ENCODE results near the gene PRODH2. TPM values are rescaled to one million over a fixed set of nuclear protein-coding genes. Genes with fewer than 3 reads are reported as not detected.

The PRODH2 gene
- total RNA-seq, 1 experiment from 2014 or later = not detected

DNA sequence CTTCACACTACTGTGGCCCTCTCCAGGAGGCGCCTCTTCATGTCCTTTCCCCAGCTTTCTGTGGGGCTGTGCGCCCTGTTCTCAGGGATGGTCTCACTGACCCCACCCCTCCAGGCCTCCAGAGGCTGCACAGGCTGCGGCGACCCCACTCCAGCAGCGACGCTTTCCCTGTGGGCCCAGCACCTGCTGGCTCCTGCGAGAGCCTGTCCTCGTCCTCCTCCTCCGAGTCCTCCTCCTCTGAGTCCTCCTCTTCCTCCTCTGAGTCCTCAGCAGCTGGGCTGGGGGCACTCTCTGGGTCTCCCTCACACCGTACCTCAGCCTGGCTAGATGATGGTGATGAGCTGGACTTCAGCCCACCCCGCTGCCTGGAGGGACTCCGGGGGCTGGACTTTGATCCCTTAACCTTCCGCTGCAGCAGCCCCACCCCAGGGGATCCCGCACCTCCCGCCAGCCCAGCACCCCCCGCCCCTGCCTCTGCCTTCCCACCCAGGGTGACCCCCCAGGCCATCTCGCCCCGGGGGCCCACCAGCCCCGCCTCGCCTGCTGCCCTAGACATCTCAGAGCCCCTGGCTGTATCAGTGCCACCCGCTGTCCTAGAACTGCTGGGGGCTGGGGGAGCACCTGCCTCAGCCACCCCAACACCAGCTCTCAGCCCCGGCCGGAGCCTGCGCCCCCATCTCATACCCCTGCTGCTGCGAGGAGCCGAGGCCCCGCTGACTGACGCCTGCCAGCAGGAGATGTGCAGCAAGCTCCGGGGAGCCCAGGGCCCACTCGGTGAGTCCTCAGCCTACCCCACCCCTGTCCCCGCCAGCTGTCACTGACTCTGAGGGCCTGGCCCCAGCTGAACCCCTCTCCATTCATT lies 26.1 kb downstream of the PRODH2 start:
- peak in 1 of 2 experiments; percentile 37 for DNase-seq (ENCODE audit: low read depth in 1 of 2, low spot score in 2 of 2)
- Histone ChIP-seq H3K27me3 (replicated peaks) (no peaks in the 10 kb centered on the region), H3K27ac (no peak overlapping the region)

DNA sequence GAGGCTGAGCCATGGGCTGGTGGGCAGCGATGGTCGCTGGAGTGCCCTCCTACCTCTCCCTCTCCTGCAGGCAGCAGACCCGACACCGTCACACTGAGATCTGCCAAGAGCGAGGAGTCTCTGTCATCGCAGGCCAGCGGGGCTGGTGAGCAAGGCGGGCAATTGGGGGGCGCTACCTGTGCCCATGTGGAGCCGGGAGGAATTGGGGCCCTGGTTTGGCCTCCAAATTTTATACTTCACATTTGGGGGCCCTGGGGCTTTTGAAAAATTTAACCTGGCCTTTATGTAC lies 27.4 kb downstream of the PRODH2 start:
- Histone ChIP-seq H3K36me3 (peaks cover 39% of the 10 kb centered on the region), H3K27ac (no peak overlapping the region), H3K27me3 (replicated peaks) (no peaks in the 10 kb centered on the region), H3K4me3 (no peak overlapping the region), H3K4me1 (replicated peaks) (no peaks in the 10 kb centered on the region), H3K9me3 (replicated peaks) (no peaks in the 10 kb centered on the region)
- DNase-seq (ENCODE audit: low read depth in 1 of 2, low spot score in 2 of 2) = peak in 1 of 2 experiments; percentile 41

More for the DNA sequence above, 26.1 kb downstream of the PRODH2 start:
- Histone ChIP-seq H3K36me3 (peaks cover 33% of the 10 kb centered on the region), H3K4me3 (no peak overlapping the region), H3K4me1 (replicated peaks) (no peaks in the 10 kb centered on the region), H3K9me3 (replicated peaks) (no peaks in the 10 kb centered on the region)

DNA sequence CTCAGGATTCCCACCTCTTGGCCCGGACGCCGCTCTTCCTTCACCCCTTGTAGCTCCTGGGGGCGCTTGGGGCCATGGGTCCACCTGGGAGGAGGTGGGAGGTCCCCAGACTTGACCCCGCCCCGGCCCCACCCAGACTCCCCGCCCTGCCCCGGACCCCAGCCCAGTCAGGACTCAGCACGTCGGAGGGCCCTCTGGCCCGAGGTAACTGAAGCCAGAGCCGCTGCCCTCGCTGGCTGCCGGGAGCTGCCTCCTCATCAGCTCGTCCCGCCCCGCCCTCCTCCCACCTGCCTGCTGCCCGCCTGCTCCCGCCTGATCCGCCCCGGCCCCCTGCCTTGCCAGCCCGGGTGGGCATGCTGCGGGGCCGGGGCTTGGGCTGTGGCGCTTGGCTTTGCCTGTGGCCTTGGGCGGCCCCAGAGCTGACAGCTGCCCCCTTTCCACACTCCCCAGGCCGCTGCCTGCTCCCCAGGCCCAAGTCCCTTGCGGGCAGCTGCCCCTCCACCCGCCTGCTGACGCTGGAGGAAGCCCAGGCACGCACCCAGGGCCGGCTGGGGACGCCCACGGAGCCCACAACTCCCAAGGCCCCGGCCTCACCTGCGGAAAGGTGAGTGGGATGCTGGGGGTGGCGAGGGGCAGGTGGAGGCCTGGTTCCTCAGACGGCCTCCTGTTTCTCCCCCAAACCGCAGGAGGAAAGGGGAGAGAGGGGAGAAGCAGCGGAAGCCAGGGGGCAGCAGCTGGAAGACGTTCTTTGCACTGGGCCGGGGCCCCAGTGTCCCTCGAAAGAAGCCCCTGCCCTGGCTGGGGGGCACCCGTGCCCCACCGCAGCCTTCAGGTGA lies 27.9 kb downstream of the PRODH2 start:
- Histone ChIP-seq H3K9me3 (replicated peaks) (no peaks in the 10 kb centered on the region), H3K4me3 (no peak overlapping the region), H3K36me3 (peaks cover 45% of the 10 kb centered on the region), H3K27me3 (replicated peaks) (no peaks in the 10 kb centered on the region), H3K27ac (no peak overlapping the region), H3K4me1 (replicated peaks) (no peaks in the 10 kb centered on the region)
- no peak for DNase-seq (ENCODE audit: low read depth in 1 of 2, low spot score in 2 of 2)

DNA sequence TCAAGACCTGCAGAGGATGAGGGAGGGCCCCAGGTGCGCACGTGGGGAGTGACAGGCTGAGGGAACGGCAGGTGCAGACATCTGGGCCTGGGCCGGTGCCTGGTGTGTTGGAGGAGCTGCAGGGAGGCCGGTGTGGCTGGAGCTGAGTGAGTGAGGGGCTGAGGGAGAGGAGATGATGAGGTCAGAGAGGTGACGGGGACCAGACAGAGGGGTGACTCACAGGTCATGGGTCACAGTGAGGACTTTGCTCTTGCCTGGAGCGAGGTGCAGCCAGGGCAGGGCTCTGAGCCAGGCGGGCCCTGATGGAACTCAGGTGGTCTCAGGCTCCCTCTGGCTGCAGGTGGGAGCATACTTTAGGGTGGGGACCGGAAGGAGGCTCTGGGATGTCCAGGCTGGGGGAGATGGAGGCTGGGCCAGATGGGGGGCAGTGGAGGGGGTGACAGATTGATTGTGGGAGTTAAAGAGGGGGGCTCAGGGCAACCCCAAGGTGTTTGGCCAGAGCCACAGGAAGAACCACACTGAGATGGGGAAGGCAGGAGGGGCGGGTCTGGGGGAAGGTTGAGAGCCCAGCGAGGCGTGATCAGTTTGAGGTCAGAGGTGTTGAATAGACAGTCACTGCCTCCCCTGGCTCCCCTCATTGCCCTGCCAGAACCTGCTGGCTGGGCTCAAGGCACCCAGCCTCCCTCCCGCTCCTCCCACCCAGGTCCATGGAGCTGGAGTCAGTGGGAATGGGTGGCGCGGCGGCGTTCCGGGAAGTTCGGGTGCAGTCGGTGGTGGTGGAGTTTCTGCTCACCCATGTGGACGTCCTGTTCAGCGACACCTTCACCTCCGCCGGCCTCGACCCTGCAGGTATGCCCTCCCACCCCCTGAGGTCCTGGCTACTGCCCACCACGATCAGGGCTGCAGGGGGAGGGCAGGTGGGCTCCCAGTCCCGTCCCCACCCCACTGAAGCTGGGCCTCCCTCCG lies 28.9 kb downstream of the PRODH2 start:
- Histone ChIP-seq H3K4me1 (replicated peaks) (no peaks in the 10 kb centered on the region), H3K36me3 (peaks cover 53% of the 10 kb centered on the region), H3K4me3 (no peak overlapping the region), H3K27me3 (replicated peaks) (no peaks in the 10 kb centered on the region), H3K27ac (no peak overlapping the region), H3K9me3 (replicated peaks) (no peaks in the 10 kb centered on the region)
- peak in 1 of 2 experiments; percentile 45 for DNase-seq (ENCODE audit: low read depth in 1 of 2, low spot score in 2 of 2)

DNA sequence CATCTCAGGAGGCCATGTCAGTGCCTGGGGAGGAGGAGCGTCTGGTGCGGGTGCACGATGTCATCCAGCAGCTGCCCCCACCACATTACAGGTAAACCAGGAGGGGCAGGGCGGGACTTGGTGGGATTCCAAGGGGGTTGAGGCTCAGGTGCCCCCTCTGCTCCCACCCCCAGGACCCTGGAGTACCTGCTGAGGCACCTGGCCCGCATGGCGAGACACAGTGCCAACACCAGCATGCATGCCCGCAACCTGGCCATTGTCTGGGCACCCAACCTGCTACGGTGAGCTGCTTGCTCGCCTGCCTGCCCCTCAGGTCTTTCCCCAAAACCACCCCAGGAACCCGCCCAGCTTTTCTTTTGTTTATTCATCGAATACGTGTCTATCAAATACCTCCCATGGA lies 30.1 kb downstream of the PRODH2 start:
- Histone ChIP-seq H3K36me3 (peaks cover 65% of the 10 kb centered on the region), H3K9me3 (replicated peaks) (no peaks in the 10 kb centered on the region)

DNA sequence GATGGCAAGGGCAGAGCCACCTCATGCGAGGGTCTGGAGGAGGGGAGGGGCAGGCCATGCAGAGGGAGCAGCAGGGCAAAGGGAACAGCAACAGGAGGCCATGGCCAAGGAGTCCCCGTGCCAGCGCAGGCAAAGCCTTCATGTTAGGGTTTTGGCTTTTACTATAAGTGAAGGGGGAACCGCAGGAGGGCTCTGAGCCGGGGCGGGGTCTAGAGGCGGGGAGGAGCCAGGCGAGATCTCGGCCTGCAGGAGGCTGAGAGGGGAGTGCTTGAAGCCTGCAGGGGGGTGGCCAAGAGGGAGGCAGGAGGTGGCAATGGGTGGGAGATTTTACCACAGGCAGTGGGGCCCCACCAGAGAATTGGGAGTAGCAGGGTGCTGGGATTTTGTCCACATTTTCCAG lies 31.0 kb downstream of the PRODH2 start:
- no peak for DNase-seq (ENCODE audit: low read depth in 1 of 2, low spot score in 2 of 2)
- Histone ChIP-seq H3K27ac (no peak overlapping the region), H3K4me3 (no peak overlapping the region), H3K36me3 (peaks cover 69% of the 10 kb centered on the region), H3K4me1 (replicated peaks) (peaks cover 7% of the 10 kb centered on the region), H3K9me3 (replicated peaks) (no peaks in the 10 kb centered on the region), H3K27me3 (replicated peaks) (no peaks in the 10 kb centered on the region)

More for the DNA sequence above, 30.1 kb downstream of the PRODH2 start:
- no peaks in the 10 kb centered on the region for H3K27me3 ChIP-seq (replicated peaks)
- peak in 1 of 2 experiments; percentile 40 for DNase-seq (ENCODE audit: low read depth in 1 of 2, low spot score in 2 of 2)
- no peaks in the 10 kb centered on the region for H3K4me1 ChIP-seq (replicated peaks)
- no peak overlapping the region for H3K4me3 ChIP-seq
- no peak overlapping the region for H3K27ac ChIP-seq

DNA sequence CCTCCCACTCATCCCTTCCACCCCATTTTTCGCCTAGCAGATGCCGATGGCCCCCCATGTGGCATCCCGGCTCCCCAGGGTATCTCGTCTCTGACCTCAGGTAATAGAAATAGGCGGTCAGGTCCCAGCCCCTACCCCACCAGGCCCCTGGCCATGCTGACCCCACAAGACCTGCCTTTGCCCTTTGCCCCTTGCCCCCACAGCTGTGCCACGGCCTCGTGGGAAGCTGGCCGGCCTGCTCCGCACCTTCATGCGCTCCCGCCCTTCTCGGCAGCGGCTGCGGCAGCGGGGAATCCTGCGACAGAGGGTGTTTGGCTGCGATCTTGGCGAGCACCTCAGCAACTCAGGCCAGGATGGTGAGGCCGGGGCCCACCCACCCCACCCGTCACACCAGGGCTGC lies 31.9 kb downstream of the PRODH2 start:
- no peak overlapping the region for H3K4me3 ChIP-seq
- H3K27me3 ChIP-seq (replicated peaks) = no peaks in the 10 kb centered on the region
- H3K4me1 ChIP-seq (replicated peaks) = peaks cover 13% of the 10 kb centered on the region
- no peaks in the 10 kb centered on the region for H3K9me3 ChIP-seq (replicated peaks)
- H3K27ac ChIP-seq = no peak overlapping the region
- no peak for DNase-seq (ENCODE audit: low read depth in 1 of 2, low spot score in 2 of 2)
- peaks cover 69% of the 10 kb centered on the region for H3K36me3 ChIP-seq

DNA sequence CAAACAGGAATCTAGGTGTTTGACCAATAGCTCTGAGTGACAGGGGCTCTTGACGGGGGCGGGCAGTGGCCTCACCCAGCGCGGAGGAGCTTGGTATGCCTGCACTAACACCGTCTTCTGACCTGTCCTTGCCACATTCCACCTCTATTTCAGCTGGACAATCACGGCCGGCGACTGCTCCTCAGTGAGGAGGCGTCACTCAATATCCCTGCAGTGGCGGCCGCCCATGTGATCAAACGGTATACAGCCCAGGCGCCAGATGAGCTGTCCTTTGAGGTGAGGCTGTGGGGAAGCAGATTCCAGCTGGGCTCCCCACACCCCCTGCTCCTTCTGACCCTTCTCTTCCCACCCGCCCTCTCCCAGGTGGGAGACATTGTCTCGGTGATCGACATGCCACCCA lies 32.6 kb downstream of the PRODH2 start:
- peaks cover 65% of the 10 kb centered on the region for H3K36me3 ChIP-seq
- H3K4me1 ChIP-seq (replicated peaks) = peaks cover 13% of the 10 kb centered on the region
- no peaks in the 10 kb centered on the region for H3K9me3 ChIP-seq (replicated peaks)
- H3K4me3 ChIP-seq = no peak overlapping the region
- peak in 1 of 2 experiments; percentile 41 for DNase-seq (ENCODE audit: low read depth in 1 of 2, low spot score in 2 of 2)
- H3K27ac ChIP-seq = no peak overlapping the region
- no peaks in the 10 kb centered on the region for H3K27me3 ChIP-seq (replicated peaks)

DNA sequence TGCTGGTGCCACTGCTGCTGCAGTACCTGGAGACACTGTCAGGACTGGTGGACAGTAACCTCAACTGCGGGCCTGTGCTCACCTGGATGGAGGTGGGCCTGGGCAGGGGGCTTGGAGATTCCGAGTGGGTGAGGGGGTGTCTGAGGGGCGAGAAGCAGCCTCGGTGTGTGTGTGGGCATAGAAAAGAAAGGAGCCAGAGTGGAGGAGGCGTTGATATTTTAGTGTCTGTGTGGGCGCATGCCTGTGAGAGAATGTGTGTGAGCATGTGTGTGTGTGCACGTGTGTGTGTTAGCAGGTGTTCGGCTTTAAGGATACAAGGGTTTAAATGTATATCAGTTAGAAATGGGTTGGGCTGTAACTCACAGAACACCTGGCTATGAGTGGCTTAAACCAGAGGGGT lies 33.6 kb downstream of the PRODH2 start:
- peaks cover 13% of the 10 kb centered on the region for H3K4me1 ChIP-seq (replicated peaks)
- no peak overlapping the region for H3K27ac ChIP-seq
- no peaks in the 10 kb centered on the region for H3K9me3 ChIP-seq (replicated peaks)
- no peak overlapping the region for H3K4me3 ChIP-seq
- no peaks in the 10 kb centered on the region for H3K27me3 ChIP-seq (replicated peaks)
- no peak for DNase-seq (ENCODE audit: low read depth in 1 of 2, low spot score in 2 of 2)
- peaks cover 61% of the 10 kb centered on the region for H3K36me3 ChIP-seq

DNA sequence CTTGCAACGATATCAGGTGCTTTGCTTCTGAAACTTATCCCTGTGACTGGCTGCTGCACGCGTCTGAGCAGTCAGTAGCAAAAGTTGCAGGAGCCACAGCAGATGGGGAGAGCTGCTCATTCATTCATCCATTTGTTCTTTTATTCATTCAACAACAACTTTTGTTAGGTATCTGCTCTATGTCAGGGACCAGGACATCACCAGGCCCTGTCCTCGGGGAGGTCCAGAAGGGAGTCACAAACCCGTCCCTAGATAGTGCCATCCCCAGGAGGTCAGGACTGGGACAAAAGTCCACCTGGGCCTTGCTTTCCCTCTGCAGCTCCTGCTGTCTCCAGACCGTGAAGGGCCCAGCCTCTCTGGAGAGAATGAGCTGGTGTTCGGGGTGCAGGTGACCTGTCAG lies 34.7 kb downstream of the PRODH2 start:
- peaks cover 13% of the 10 kb centered on the region for H3K4me1 ChIP-seq (replicated peaks)
- no peak overlapping the region for H3K4me3 ChIP-seq
- no peaks in the 10 kb centered on the region for H3K9me3 ChIP-seq (replicated peaks)
- H3K27me3 ChIP-seq (replicated peaks) = no peaks in the 10 kb centered on the region
- no peak for DNase-seq (ENCODE audit: low read depth in 1 of 2, low spot score in 2 of 2)
- H3K27ac ChIP-seq = no peak overlapping the region
- peaks cover 54% of the 10 kb centered on the region for H3K36me3 ChIP-seq

DNA sequence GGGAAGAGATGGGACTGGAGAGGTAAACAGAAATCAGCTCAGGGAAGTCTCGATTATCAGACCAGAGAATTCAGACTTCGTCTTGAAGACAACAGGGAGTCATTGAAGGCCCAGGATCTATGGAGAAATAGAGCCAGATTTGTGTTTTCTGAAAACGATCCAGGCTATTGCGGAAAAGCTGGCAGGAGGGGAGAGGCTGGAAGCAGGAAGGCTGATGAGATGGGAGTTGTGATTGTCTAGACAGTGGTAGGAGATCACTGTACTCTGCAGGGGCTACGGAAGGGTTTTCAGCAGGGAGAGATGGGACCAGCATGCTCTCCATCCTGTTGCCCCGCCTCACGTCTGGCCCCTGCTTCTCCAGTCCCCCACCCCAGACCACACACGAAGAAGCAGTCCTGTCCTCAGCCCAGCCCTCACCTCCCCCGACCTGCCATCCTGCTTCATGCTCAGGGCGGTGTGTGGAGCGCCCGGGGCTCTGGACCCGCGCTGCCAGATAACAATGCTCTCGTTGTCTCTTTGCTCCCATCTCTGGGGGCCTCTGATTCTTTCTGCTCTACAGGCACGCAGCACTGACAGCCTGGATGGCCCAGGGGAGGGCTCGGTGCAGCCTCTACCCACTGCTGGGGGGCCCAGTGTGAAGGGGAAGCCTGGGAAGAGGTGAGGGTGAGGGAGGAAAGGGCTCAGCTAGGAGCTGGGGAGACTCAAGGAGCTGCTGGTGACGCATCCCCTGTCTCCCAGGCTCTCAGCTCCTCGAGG lies 35.4 kb downstream of the PRODH2 start:
- H3K4me1 ChIP-seq (replicated peaks) = peaks cover 13% of the 10 kb centered on the region
- no peak for DNase-seq (ENCODE audit: low read depth in 1 of 2, low spot score in 2 of 2)
- no peaks in the 10 kb centered on the region for H3K27me3 ChIP-seq (replicated peaks)
- H3K36me3 ChIP-seq = peaks cover 47% of the 10 kb centered on the region
- no peaks in the 10 kb centered on the region for H3K9me3 ChIP-seq (replicated peaks)
- H3K4me3 ChIP-seq = no peak overlapping the region
- H3K27ac ChIP-seq = no peak overlapping the region

DNA sequence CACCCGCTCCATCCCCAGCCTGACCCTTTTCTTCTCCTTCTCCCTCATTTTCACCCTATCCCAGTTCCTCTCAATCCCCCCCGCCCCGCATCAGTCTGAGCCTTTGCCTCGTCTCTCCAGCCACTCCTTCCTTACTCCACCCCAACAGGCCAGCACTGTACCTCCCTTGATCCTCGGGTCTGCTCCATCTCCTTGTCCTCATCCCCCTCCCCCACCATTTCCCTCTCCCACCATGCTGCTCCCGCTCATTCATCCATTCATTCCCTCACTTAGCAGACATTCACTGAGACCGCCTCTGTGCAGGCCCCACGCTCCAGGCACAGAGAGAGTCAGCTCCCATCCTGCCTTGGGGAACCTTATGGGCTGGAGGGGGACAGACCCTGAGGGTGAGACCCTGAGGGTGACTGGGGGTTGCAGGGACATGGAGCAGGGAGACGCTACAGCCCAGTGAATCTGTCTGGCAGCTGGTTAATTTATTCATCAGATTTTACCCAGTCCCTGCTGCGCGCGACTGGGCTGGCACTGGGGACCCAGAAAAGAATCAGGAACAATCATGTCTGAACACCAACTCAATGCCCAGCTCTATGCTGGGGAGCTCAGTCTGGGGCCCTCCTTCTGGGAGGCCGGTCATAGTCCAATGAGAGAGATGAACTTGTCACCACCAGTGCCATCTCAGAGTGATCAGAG lies 36.4 kb downstream of the PRODH2 start:
- H3K4me1 ChIP-seq (replicated peaks) = peaks cover 13% of the 10 kb centered on the region
- no peak for DNase-seq (ENCODE audit: low read depth in 1 of 2, low spot score in 2 of 2)
- H3K9me3 ChIP-seq (replicated peaks) = no peaks in the 10 kb centered on the region
- H3K4me3 ChIP-seq = peak overlapping the region; percentile 65
- no peak overlapping the region for H3K27ac ChIP-seq
- no peaks in the 10 kb centered on the region for H3K27me3 ChIP-seq (replicated peaks)
- H3K36me3 ChIP-seq = peaks cover 38% of the 10 kb centered on the region
